Measurements from ENCODE around the gene PNPLA8.

DNA sequence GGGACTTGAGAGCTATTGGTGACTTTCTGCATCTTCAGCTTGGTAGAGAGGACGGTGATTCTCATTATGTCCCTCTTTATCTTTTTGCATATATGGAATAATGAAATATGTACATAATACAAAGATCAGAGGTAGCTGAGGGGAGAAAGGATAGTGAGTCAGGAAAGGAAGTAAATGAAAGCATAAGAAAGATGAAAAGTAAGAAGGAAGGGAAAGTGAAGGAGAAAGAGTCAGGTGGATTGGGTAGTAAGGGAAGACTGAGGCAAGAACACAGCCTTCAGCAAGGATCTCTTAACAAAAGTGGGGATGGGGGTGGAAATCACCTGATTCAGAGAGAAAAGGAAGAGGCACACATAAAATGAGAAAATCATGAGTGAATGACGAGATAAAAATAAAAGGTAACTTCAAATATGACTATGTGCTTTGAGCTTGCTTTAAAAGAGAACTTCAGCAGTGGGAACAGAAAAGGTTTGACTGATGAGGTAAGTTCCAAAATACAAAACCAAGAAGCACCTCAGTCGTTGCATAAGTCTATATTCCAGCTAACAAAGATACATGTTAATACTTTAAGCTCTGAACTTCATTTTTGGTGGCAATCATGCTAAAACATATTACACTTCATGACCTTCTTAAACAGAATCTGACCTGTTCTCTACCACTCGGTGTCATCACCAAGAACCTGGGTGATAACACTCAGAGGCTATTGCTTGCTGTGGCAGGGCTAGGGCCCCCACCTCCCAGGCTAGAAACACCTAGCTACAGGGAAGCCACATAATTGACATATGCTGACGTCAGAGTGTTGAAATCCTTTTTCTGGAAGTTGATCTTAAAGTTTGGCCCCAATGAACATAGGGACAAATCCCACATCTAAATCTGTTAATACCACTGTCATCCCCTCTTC, 102.6 kb downstream of the PNPLA8 start:
- no peak for TF ChIP-seq CTCF (conservative IDR thresholded peaks at IDR 0.05; ENCODE audit: low read length)
- TF ChIP-seq EZH2phosphoT487 (IDR thresholded peaks at IDR 0.05; ENCODE audit: borderline replicate concordance): no peak

Data from Loucy (cell line).